Measurements from ENCODE around the gene CSH2. TPM values are rescaled to one million over a fixed set of nuclear protein-coding genes. Genes with fewer than 3 reads are reported as not detected.

The CSH2 gene
- total and polyA plus RNA-seq, 9 of the 15 experiments (the other 6 are each of a cell fraction or from before 2014, with no cell fraction given), result not detected

- no peak for TF ChIP-seq PHF21A (IDR thresholded peaks at IDR 0.05; ENCODE audit: borderline replicate concordance, low read depth)
- TF ChIP-seq AFF4 (CRISPR knock-in tag; IDR thresholded peaks at IDR 0.05), result peak; percentile 89
- TF ChIP-seq THRB (CRISPR knock-in tag; conservative IDR thresholded peaks at IDR 0.05), result no peak
- peak; percentile 65 for TF ChIP-seq ETV5 (CRISPR knock-in tag; IDR thresholded peaks at IDR 0.05; ENCODE audit: low read depth)
- peak; percentile 27; the same call in 1 of the 2 replicates for TF ChIP-seq STAT5A (IDR thresholded peaks at IDR 0.05; ENCODE audit: borderline replicate concordance, low read length)
- TF ChIP-seq PPARD (CRISPR knock-in tag; IDR thresholded peaks at IDR 0.05), result no peak
- TF ChIP-seq THRAP3 (IDR thresholded peaks at IDR 0.05; ENCODE audit: borderline replicate concordance), result no peak
- TF ChIP-seq ILF3 (IDR thresholded peaks at IDR 0.05; ENCODE audit: borderline replicate concordance), result no peak
- no peak for TF ChIP-seq MAFG (tag; conservative IDR thresholded peaks at IDR 0.05)
- no peak for TF ChIP-seq ZNF23 (CRISPR knock-in tag; IDR thresholded peaks at IDR 0.05)
- peak; percentile 95 for TF ChIP-seq IRF1 (CRISPR knock-in tag; IDR thresholded peaks at IDR 0.05; ENCODE audit: borderline replicate concordance)
- no peak for TF ChIP-seq PHB2 (IDR thresholded peaks at IDR 0.05; ENCODE audit: low read depth)
- TF ChIP-seq E2F5 (CRISPR knock-in tag; IDR thresholded peaks at IDR 0.05), result peak; percentile 61
- TF ChIP-seq ZNF41 (CRISPR knock-in tag; conservative IDR thresholded peaks at IDR 0.05), result 0 out of 2 replicates have a peak, but pooled peaks have one; percentile 56
- TF ChIP-seq MCM3 (IDR thresholded peaks at IDR 0.05), result no peak; the same call in 1 of the 2 replicates
- TF ChIP-seq TAF7 (tag; IDR thresholded peaks at IDR 0.05), result no peak
- TF ChIP-seq MIER1 (IDR thresholded peaks at IDR 0.05; ENCODE audit: low read depth), result peak; percentile 77; the same call in 1 of the 2 replicates
- peak; percentile 62 for TF ChIP-seq MITF (IDR thresholded peaks at IDR 0.05)
- TF ChIP-seq KAT8 (IDR thresholded peaks at IDR 0.05; ENCODE audit: low read depth), result no peak
- TF ChIP-seq ZNF134 (CRISPR knock-in tag; conservative IDR thresholded peaks at IDR 0.05), result no peak
- no peak for TF ChIP-seq SIN3B (IDR thresholded peaks at IDR 0.05; ENCODE audit: low read depth)
Observed at GRCh38 chr17:63848834-63849689, 24.4 kb downstream of the CSH2 start (continued).

All from K562 (cell line).